HCT116 (cell line): ENCODE data around the gene CLASP2. TPM values are rescaled to one million over a fixed set of nuclear protein-coding genes. Genes with fewer than 3 reads are reported as not detected.

Experiments
- ATAC-seq: fragments of 200-7000 bp; cut with Tn5 transposase; 2 replicates; pipeline ENCODE4 v1.9.1; 2020; ENCODE audit warnings: mild to moderate bottlenecking, moderate library complexity
- BruUV-seq: library from RNA; stranded (reverse); fragments of 400-500 nt; replicated peaks from 2 replicates; lab custom pipeline; 2021; lab: Mats Ljungman, UMichigan
- CTCF ChIA-PET: fragments of 300-600 bp; sonication (Branson Sonifier 250); formaldehyde crosslinking; loops from one replicate; lab custom pipeline; 2021; ENCODE audit warnings: antibody characterized with exemption; lab: Charles Lee
- POLR2A ChIA-PET: fragments of 300-600, 350-600 bp; sonication (Branson Sonifier 250); formaldehyde crosslinking; loops from one replicate; lab custom pipeline; 2021; ENCODE audit warnings: antibody characterized with exemption; lab: Charles Lee
- RAD21 ChIA-PET, 2 experiments: fragments of 300-600 bp; sonication (Branson Sonifier 250); formaldehyde crosslinking; loops; one replicate each; lab custom pipeline; 2023; ENCODE audit warnings: low total read pairs in 2 of 2; ENCODE audit not compliant: uncharacterized antibody in 2 of 2, unreplicated experiment in 2 of 2, low non-redundant PET in 1 of 2; lab: Charles Lee
- DNase-seq: peaks from one replicate; pipeline ENCODE4 v3.0.0-alpha.2; 2010; ENCODE audit warnings: low read depth, low spot score
- H2AFZ ChIP-seq: fragments of 200-600 bp; shearing (Covaris generic), sonication (generic); 2 replicates; pipeline ENCODE4 v1.6.1; 2017; ENCODE audit warnings: low read depth, mixed run types, mixed read lengths, antibody characterized with exemption, low read length; ENCODE audit not compliant: poor library complexity, severe bottlenecking
- H3K27ac ChIP-seq: 2 replicates; pipeline ENCODE4 v1.5.1; 2012; ENCODE audit warnings: low read depth, low read length
- H3K27me3 ChIP-seq: fragments of 200-600 bp; sonication (generic); 2 replicates; pipeline ENCODE4 v1.6.1; 2016; ENCODE audit warnings: mixed run types, low read length, mixed read lengths; ENCODE audit not compliant: insufficient read depth
- H3K36me3 ChIP-seq, 2 experiments: fragments of 200-500 bp in 1 of 2; fragments of 200-600 bp in 1 of 2; sonication (Bioruptor generic) in 1 of 2; sonication (generic) in 1 of 2; 2 replicates each; pipeline versions ENCODE4 v1.5.1 to v1.6.1; 2014 to 2016; ENCODE audit warnings: low read length in 2 of 2, inconsistent platforms in 1 of 2, mixed read lengths in 1 of 2, mixed run types in 1 of 2; ENCODE audit not compliant: insufficient read depth in 2 of 2, control insufficient read depth in 1 of 2
- H3K4me1 ChIP-seq, 2 experiments: fragments of 200-600 bp in 1 of 2; sonication (generic) in 1 of 2; 2 replicates each; pipeline versions ENCODE4 v1.5.1 to v1.6.1; 2012 to 2017; ENCODE audit warnings: low read length in 2 of 2, inconsistent platforms in 1 of 2, mild to moderate bottlenecking in 1 of 2, mixed read lengths in 1 of 2, mixed run types in 1 of 2, moderate library complexity in 1 of 2; ENCODE audit not compliant: insufficient read depth in 2 of 2, control insufficient read depth in 1 of 2
- H3K4me2 ChIP-seq: fragments of 200-600 bp; sonication (generic); 2 replicates; pipeline ENCODE4 v1.6.1; 2017; ENCODE audit warnings: mixed run types, low read length, mixed read lengths
- H3K4me3 ChIP-seq, 2 experiments: fragments of 200-600 bp in 1 of 2; sonication (generic) in 1 of 2; replicated peaks in 1 of 2; 2 replicates each; pipeline ENCODE4 v1.5.1; 2011 to 2016; ENCODE audit warnings: low read length in 2 of 2, control low read depth in 1 of 2, low read depth in 1 of 2, mild to moderate bottlenecking in 1 of 2, mixed read lengths in 1 of 2, mixed run types in 1 of 2
- H3K79me2 ChIP-seq: fragments of 200-600 bp; sonication (generic); 2 replicates; pipeline ENCODE4 v1.6.1; 2017; ENCODE audit warnings: mild to moderate bottlenecking, mixed run types, low read length, moderate library complexity, mixed read lengths; ENCODE audit not compliant: insufficient read depth
- H3K9ac ChIP-seq: fragments of 200-600 bp; sonication (generic); 2 replicates; pipeline ENCODE4 v1.6.1; 2016; ENCODE audit warnings: low read length, mixed read lengths
- H3K9me2 ChIP-seq: fragments of 200-600 bp; sonication (generic), shearing (Covaris generic); 2 replicates; pipeline ENCODE4 v1.6.1; 2017; ENCODE audit warnings: mixed run types, mild to moderate bottlenecking, moderate library complexity; ENCODE audit not compliant: insufficient read depth
- H3K9me3 ChIP-seq, 2 experiments: fragments of 200-500 bp in 1 of 2; fragments of 200-600 bp in 1 of 2; sonication (Bioruptor generic) in 1 of 2; sonication (generic) in 1 of 2; 2 replicates each; pipeline ENCODE4 v1.6.1; 2014 to 2017; ENCODE audit warnings: low read length in 2 of 2, mixed read lengths in 2 of 2, inconsistent platforms in 1 of 2, low read depth in 1 of 2, mild to moderate bottlenecking in 1 of 2, mixed run types in 1 of 2, moderate library complexity in 1 of 2; ENCODE audit not compliant: control insufficient read depth in 1 of 2, insufficient read depth in 1 of 2
- H4K20me1 ChIP-seq: fragments of 200-600 bp; sonication (generic), shearing (Covaris generic); 2 replicates; pipeline ENCODE4 v1.6.1; 2017; ENCODE audit warnings: mixed run types, mild to moderate bottlenecking, moderate library complexity; ENCODE audit not compliant: insufficient read depth
- CTCF ChIP-seq, 3 experiments: fragments of 200-600 bp in 1 of 3; sonication (generic) in 1 of 3; IDR thresholded peaks in 2 of 3; conservative IDR thresholded peaks in 1 of 3; 2 replicates each; pipeline ENCODE4 v1.5.1; 2012 to 2017; ENCODE audit warnings: low read depth in 2 of 3, low read length in 2 of 3, antibody characterized with exemption in 1 of 3, borderline replicate concordance in 1 of 3, control low read depth in 1 of 3, mild to moderate bottlenecking in 1 of 3, mixed read lengths in 1 of 3, mixed run types in 1 of 3, moderate library complexity in 1 of 3; ENCODE audit not compliant: insufficient read depth in 1 of 3
- ELF1 ChIP-seq: IDR thresholded peaks from 2 replicates; pipeline ENCODE4 v1.6.1; 2012; ENCODE audit warnings: low read depth, borderline replicate concordance
- EZH2phosphoT487 ChIP-seq: fragments of 200-600 bp; IDR thresholded peaks from 2 replicates; pipeline ENCODE4 v1.6.1; 2018; ENCODE audit warnings: antibody characterized with exemption, borderline replicate concordance
- MAX ChIP-seq: IDR thresholded peaks from 2 replicates; pipeline ENCODE4 v1.6.1; 2012
- RAD21 ChIP-seq: IDR thresholded peaks from 2 replicates; pipeline ENCODE4 v1.6.1; 2012; ENCODE audit warnings: low read depth, mild to moderate bottlenecking
- REST ChIP-seq: IDR thresholded peaks from 2 replicates; pipeline ENCODE4 v1.6.1; 2012; ENCODE audit warnings: low read depth
- SRF ChIP-seq: IDR thresholded peaks from 2 replicates; pipeline ENCODE4 v1.6.1; 2012; ENCODE audit warnings: low read depth
- ZNF274 ChIP-seq: fragments of 200-500 bp; sonication (Bioruptor generic); IDR thresholded peaks from 2 replicates; pipeline ENCODE4 v1.6.1; 2014; ENCODE audit warnings: mild to moderate bottlenecking, low read depth, low read length, inconsistent platforms
- intact Hi-C: fragments of 100-400 bp; cut with micrococcal nuclease; formaldehyde crosslinking; loops from 2 replicates; pipeline ENCODE4 v1.10.0; 2022
- total RNA-seq: library from RNA; stranded (reverse); gene quantifications from one replicate; pipeline ENCODE4 v1.2.1, GENCODE V29; 2021; ENCODE audit not compliant: unreplicated experiment

Gene CLASP2
- total RNA-seq, 1 experiment from 2014 or later = 36.3 TPM

- Histone ChIP-seq H3K4me1 (no peaks in the 10 kb centered on the region), H3K9ac (no peak overlapping the region), H2AFZ (no peak overlapping the region), H3K27ac (no peak overlapping the region), H3K79me2 (peaks cover 92% of the 10 kb centered on the region), H3K27me3 (no peaks in the 10 kb centered on the region), H3K4me3 (no peak overlapping the region), H3K4me2 (no peak overlapping the region), H4K20me1 (no peaks in the 10 kb centered on the region), H3K9me2 (no peaks in the 10 kb centered on the region), H3K36me3 (no peaks in the 10 kb centered on the region), H3K9me3 (0 out of 4 replicates have a peak, but pooled peaks cover 4 to 6% of the 10 kb centered on the region in 2 experiments)
- TF ChIP-seq RAD21 = no peak
- no peak for TF ChIP-seq ZNF274
- TF ChIP-seq ELF1 = no peak
- no peak for TF ChIP-seq SRF
- TF ChIP-seq REST = no peak
- TF ChIP-seq CTCF (IDR thresholded peaks at IDR 0.05 in 2 of 3, conservative IDR thresholded peaks at IDR 0.05 in 1 of 3; ENCODE audit: borderline replicate concordance in 1 of 3, insufficient read depth in 1 of 3, low read depth in 2 of 3, low read length in 2 of 3) = no peak
- TF ChIP-seq EZH2phosphoT487 = no peak
- no peak for TF ChIP-seq MAX
- POLR2A ChIA-PET = no interaction called here
- CTCF ChIA-PET = no interaction called here
- DNase-seq (no peak), ATAC-seq (no peak)
- RAD21 ChIA-PET = no interaction called here
- BruUV-seq = no TSS peak
- intact Hi-C loops = no loop called here
Observed at GRCh38 chr3:33704891-33705290, 13.2 kb downstream of the CLASP2 start.
